NT2/D1 (cell line): ENCODE data around the gene BNC2.

Source experiments
- YY1 ChIP-seq: IDR thresholded peaks from 2 replicates; pipeline ENCODE4 v1.6.1; 2011; ENCODE audit not compliant: insufficient read length, insufficient read depth
- ZNF274 ChIP-seq: IDR thresholded peaks from 2 replicates; pipeline ENCODE4 v1.6.1; 2011; ENCODE audit warnings: mild to moderate bottlenecking, low read depth, low read length

DNA sequence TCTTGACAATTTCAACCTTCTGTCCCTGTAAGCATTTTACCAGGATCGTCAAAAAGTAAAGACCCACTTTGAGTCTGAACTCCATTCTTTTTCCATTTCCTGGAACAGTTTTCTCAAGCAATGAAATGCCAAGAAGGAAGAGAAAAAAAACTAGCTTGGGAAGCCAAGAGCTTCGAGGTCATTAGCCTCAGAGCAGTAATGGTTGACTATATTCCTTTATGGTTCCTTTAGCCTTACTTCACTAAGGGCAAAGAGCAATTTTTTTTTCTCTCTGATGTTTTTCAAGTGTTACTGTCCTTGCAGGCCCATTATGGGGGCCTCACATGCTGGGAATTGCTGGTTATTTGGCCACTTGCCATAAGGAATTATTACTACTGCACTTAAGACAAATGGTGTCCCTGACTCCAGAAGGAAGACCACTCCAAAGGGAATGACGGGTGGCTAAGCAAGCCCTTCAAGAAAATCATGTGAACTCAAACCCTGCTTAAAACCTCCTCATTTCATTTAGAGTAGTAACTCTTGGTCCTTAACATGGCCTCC, 37.1 kb downstream of the BNC2 start:
- no peak for TF ChIP-seq ZNF274
- TF ChIP-seq YY1: no peak
